SK-N-SH treated with all-trans-retinoic acid at 6 μM for 48 hours (cell line): ENCODE measurements around the gene PLN.

Experiments used
- ATAC-seq: fragments of 200-7000 bp; cut with Tn5 transposase; 3 replicates; pipeline ENCODE4 v1.9.1; 2020; ENCODE audit warnings: mild to moderate bottlenecking, moderate library complexity
- CSDC2 ChIP-seq: fragments of 250-450 bp; sonication (Bioruptor Pico); IDR thresholded peaks from 2 replicates; pipeline ENCODE4 v1.5.0; 2020; ENCODE audit warnings: mild to moderate bottlenecking, moderate library complexity
- GLIS3 ChIP-seq: fragments of 250-450 bp; sonication (Bioruptor Pico); IDR thresholded peaks from 2 replicates; pipeline ENCODE4 v1.5.0; 2020; ENCODE audit warnings: mild to moderate bottlenecking, moderate library complexity
- ISL1 ChIP-seq: fragments of 250-450 bp; sonication (Bioruptor Pico); IDR thresholded peaks from 2 replicates; pipeline ENCODE4 v2.1.2; 2022; ENCODE audit warnings: mild to moderate bottlenecking, moderate library complexity
- OSR1 ChIP-seq: fragments of 250-450 bp; sonication (Bioruptor Pico); IDR thresholded peaks from 2 replicates; pipeline ENCODE4 v1.8.0; 2022; ENCODE audit warnings: moderate library complexity, mild to moderate bottlenecking, inconsistent platforms
- PATZ1 ChIP-seq: fragments of 250-450 bp; sonication (Bioruptor Pico); IDR thresholded peaks from 2 replicates; pipeline ENCODE4 v1.8.0; 2020; ENCODE audit warnings: mild to moderate bottlenecking, moderate library complexity, borderline replicate concordance
- POU6F1 ChIP-seq: fragments of 250-450 bp; sonication (Bioruptor Pico); IDR thresholded peaks from 2 replicates; pipeline ENCODE4 v1.8.0; 2021; ENCODE audit warnings: low read depth, mild to moderate bottlenecking, moderate library complexity, borderline replicate concordance
- PPARA ChIP-seq: fragments of 250-450 bp; sonication (Bioruptor Pico); IDR thresholded peaks from 2 replicates; pipeline ENCODE4 v1.5.0; 2020; ENCODE audit warnings: mild to moderate bottlenecking, borderline replicate concordance
- RARB ChIP-seq: fragments of 250-450 bp; sonication (Bioruptor Pico); IDR thresholded peaks from 2 replicates; pipeline ENCODE4 v1.8.0; 2021; ENCODE audit warnings: mild to moderate bottlenecking, moderate library complexity
- SNAI2 ChIP-seq: fragments of 250-450 bp; sonication (Bioruptor Pico); IDR thresholded peaks from 2 replicates; pipeline ENCODE4 v1.5.0; 2020; ENCODE audit warnings: mild to moderate bottlenecking, moderate library complexity
- TCF4 ChIP-seq: fragments of 250-450 bp; sonication (Bioruptor Pico); IDR thresholded peaks from 2 replicates; pipeline ENCODE4 v1.8.0; 2021; ENCODE audit warnings: mild to moderate bottlenecking, moderate library complexity, borderline replicate concordance
- TOX ChIP-seq: fragments of 250-450 bp; sonication (Bioruptor Pico); IDR thresholded peaks from 2 replicates; pipeline ENCODE4 v1.8.0; 2021; ENCODE audit warnings: mild to moderate bottlenecking, moderate library complexity, borderline replicate concordance
- ZC3H10 ChIP-seq: fragments of 250-450 bp; sonication (Bioruptor Pico); IDR thresholded peaks from 2 replicates; pipeline ENCODE4 v1.5.1; 2021; ENCODE audit warnings: mild to moderate bottlenecking, moderate library complexity
- ZFP3 ChIP-seq: fragments of 250-450 bp; sonication (Bioruptor Pico); IDR thresholded peaks from 2 replicates; pipeline ENCODE4 v1.5.0; 2020; ENCODE audit warnings: mild to moderate bottlenecking, moderate library complexity
- ZFP30 ChIP-seq: fragments of 450-650 bp; formaldehyde crosslinking; IDR thresholded peaks from 2 replicates; pipeline ENCODE4 v1.5.0; 2022; ENCODE audit warnings: mild to moderate bottlenecking, moderate library complexity
- ZNF565 ChIP-seq: fragments of 450-650 bp; formaldehyde crosslinking; conservative IDR thresholded peaks from 2 replicates; pipeline ENCODE4 v1.5.0; 2020; ENCODE audit warnings: low read depth, mild to moderate bottlenecking, moderate library complexity
- ZNF70 ChIP-seq: fragments of 450-650 bp; formaldehyde crosslinking; IDR thresholded peaks from 2 replicates; pipeline ENCODE4 v1.5.0; 2020; ENCODE audit warnings: mild to moderate bottlenecking, moderate library complexity
- ZNF8 ChIP-seq: fragments of 450-650 bp; formaldehyde crosslinking; IDR thresholded peaks from 2 replicates; pipeline ENCODE4 v1.5.0; 2020; ENCODE audit warnings: mild to moderate bottlenecking, moderate library complexity
- TF ChIP-seq, protein P1 (sequence below): fragments of 250-450 bp; sonication (Bioruptor Pico); IDR thresholded peaks from 2 replicates; pipeline ENCODE4 v1.5.1; 2021; ENCODE audit warnings: mild to moderate bottlenecking, moderate library complexity
- TF ChIP-seq, protein P2 (sequence below): fragments of 250-450 bp; sonication (Bioruptor Pico); IDR thresholded peaks from 2 replicates; pipeline ENCODE4 v1.5.0; 2020; ENCODE audit warnings: mild to moderate bottlenecking, moderate library complexity

The PLN gene

GRCh38 chr6:118525913-118526780 is 21.9 kb upstream of the PLN start:
- no peak for TF ChIP-seq ZNF70 (CRISPR knock-in tag)
- no peak for TF ChIP-seq ZC3H10
- no peak for TF ChIP-seq ZNF565 (CRISPR knock-in tag)
- no peak for TF ChIP-seq CSDC2 (CRISPR knock-in tag)
- TF ChIP-seq ZFP30, result no peak
- TF ChIP-seq PPARA (CRISPR knock-in tag), result no peak
- TF ChIP-seq TCF4 (CRISPR knock-in tag), result no peak
- no peak for TF ChIP-seq POU6F1 (CRISPR knock-in tag)
- TF ChIP-seq, protein P1, sequence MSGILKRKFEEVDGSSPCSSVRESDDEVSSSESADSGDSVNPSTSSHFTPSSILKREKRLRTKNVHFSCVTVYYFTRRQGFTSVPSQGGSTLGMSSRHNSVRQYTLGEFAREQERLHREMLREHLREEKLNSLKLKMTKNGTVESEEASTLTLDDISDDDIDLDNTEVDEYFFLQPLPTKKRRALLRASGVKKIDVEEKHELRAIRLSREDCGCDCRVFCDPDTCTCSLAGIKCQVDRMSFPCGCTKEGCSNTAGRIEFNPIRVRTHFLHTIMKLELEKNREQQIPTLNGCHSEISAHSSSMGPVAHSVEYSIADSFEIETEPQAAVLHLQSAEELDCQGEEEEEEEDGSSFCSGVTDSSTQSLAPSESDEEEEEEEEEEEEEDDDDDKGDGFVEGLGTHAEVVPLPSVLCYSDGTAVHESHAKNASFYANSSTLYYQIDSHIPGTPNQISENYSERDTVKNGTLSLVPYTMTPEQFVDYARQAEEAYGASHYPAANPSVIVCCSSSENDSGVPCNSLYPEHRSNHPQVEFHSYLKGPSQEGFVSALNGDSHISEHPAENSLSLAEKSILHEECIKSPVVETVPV (CRISPR knock-in tag), result no peak
- TF ChIP-seq, protein P2, sequence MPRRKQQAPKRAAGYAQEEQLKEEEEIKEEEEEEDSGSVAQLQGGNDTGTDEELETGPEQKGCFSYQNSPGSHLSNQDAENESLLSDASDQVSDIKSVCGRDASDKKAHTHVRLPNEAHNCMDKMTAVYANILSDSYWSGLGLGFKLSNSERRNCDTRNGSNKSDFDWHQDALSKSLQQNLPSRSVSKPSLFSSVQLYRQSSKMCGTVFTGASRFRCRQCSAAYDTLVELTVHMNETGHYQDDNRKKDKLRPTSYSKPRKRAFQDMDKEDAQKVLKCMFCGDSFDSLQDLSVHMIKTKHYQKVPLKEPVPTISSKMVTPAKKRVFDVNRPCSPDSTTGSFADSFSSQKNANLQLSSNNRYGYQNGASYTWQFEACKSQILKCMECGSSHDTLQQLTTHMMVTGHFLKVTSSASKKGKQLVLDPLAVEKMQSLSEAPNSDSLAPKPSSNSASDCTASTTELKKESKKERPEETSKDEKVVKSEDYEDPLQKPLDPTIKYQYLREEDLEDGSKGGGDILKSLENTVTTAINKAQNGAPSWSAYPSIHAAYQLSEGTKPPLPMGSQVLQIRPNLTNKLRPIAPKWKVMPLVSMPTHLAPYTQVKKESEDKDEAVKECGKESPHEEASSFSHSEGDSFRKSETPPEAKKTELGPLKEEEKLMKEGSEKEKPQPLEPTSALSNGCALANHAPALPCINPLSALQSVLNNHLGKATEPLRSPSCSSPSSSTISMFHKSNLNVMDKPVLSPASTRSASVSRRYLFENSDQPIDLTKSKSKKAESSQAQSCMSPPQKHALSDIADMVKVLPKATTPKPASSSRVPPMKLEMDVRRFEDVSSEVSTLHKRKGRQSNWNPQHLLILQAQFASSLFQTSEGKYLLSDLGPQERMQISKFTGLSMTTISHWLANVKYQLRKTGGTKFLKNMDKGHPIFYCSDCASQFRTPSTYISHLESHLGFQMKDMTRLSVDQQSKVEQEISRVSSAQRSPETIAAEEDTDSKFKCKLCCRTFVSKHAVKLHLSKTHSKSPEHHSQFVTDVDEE (CRISPR knock-in tag), result no peak
- TF ChIP-seq, all 23 proteins: peak for 0
- ATAC-seq, result no peak

- no peak for TF ChIP-seq ISL1 (CRISPR knock-in tag)
- no peak for TF ChIP-seq TCF4 (CRISPR knock-in tag)
- no peak for TF ChIP-seq TOX (CRISPR knock-in tag)
- TF ChIP-seq ZFP30, result no peak
- TF ChIP-seq PPARA (CRISPR knock-in tag), result no peak
- no peak for TF ChIP-seq RARB
- no peak for TF ChIP-seq ZFP3 (CRISPR knock-in tag)
- TF ChIP-seq POU6F1 (CRISPR knock-in tag), result no peak
- TF ChIP-seq ZNF8 (CRISPR knock-in tag), result no peak
- TF ChIP-seq ZNF70 (CRISPR knock-in tag), result no peak
- no peak for TF ChIP-seq PATZ1 (CRISPR knock-in tag)
- no peak for TF ChIP-seq OSR1 (CRISPR knock-in tag)
- no peak for TF ChIP-seq GLIS3 (CRISPR knock-in tag)
- no peak for TF ChIP-seq ZNF565 (CRISPR knock-in tag)
- no peak for TF ChIP-seq SNAI2 (CRISPR knock-in tag)
- TF ChIP-seq CSDC2 (CRISPR knock-in tag), result no peak
- TF ChIP-seq ZC3H10, result no peak
- TF ChIP-seq, protein P1 (CRISPR knock-in tag), result no peak
- no peak for ATAC-seq
Observed at GRCh38 chr6:118528129-118528528, 20.0 kb upstream of the PLN start.
